Body of pancreas (tissue), 4 donors: ENCODE results near the gene SDR39U1. TPM values are rescaled to one million over a fixed set of nuclear protein-coding genes. Genes with fewer than 3 reads are reported as not detected.
"Not testable (repeated sequence)": the region's sequence is repeated elsewhere in the genome, so short reads cannot be mapped to it uniquely, and the experiment has no call there.

ENCODE experiments used
- ATAC-seq: fragments of 150-250 bp; one replicate; pipeline ENCODE4 v1.9.1; 2016
- DNase-seq, 4 donors: peaks; one replicate each; pipeline ENCODE4 v3.0.0-alpha.2; 2019
- H3K27ac ChIP-seq, 4 donors: fragments of 200-600 bp; sonication (generic); 1 replicate in 3 of 4; 2 replicates in 1 of 4; pipeline versions ENCODE4 v1.5.1 to v1.6.1; 2016 to 2019; ENCODE audit warnings: mild to moderate bottlenecking in 1 of 4, mixed read lengths in 1 of 4, moderate library complexity in 1 of 4
- H3K27me3 ChIP-seq, 2 donors: fragments of 200-600 bp; sonication (generic); one replicate each; pipeline ENCODE4 v1.6.0; 2016; ENCODE audit warnings: mild to moderate bottlenecking in 1 of 2
- H3K36me3 ChIP-seq, 2 donors: fragments of 200-600 bp; sonication (generic); replicated peaks in 1 of 2; 2 replicates each; pipeline ENCODE4 v1.5.1; 2016; ENCODE audit warnings: low read depth in 2 of 2; ENCODE audit not compliant: insufficient read depth in 1 of 2
- H3K4me1 ChIP-seq: fragments of 200-600 bp; sonication (generic); one replicate; pipeline ENCODE4 v1.6.0; 2016
- H3K4me3 ChIP-seq, 2 donors: fragments of 200-600 bp; sonication (generic); 1 replicate in 1 of 2; 2 replicates in 1 of 2; pipeline ENCODE4 v1.5.1; 2016 to 2019
- H3K9me3 ChIP-seq, 3 donors: fragments of 200-600 bp; sonication (generic); 1 replicate in 2 of 3; 2 replicates in 1 of 3; pipeline ENCODE4 v1.5.1; 2016
- CTCF ChIP-seq, 7 experiments: fragments of 450-650 bp in 4 of 7; fragments of 200-600 bp in 3 of 7; sonication (generic) in 3 of 7; IDR thresholded peaks; one replicate each; pipeline ENCODE4 v1.5.1; 2016 to 2019; ENCODE audit warnings: antibody characterized with exemption in 7 of 7
- POLR2A ChIP-seq, 3 donors: fragments of 450-650 bp; IDR thresholded peaks; one replicate each; pipeline ENCODE4 v1.6.1; 2016; ENCODE audit warnings: antibody characterized with exemption in 3 of 3, mild to moderate bottlenecking in 2 of 3
- WGBS, 2 donors: methylation state at CpG; one replicate each; pipeline ENCODE4 v1.1.5; 2017; 5-methylcytosine and 5-hydroxymethylcytosine counted together
- intact Hi-C: fragments of 100-400 bp; cut with DNase I; formaldehyde crosslinking; loops from one replicate; pipeline ENCODE4 v1.15.1; 2023
- total RNA-seq, 2 donors: library from RNA; depleted of rRNA; stranded (reverse); fragments of >200 nt; gene quantifications; one replicate each; pipeline ENCODE4 v1.1.0, GENCODE V29; 2016

The SDR39U1 gene
- total RNA-seq = 10 to 100 TPM; 34.8 to 63.6 TPM

GRCh38 chr14:24442240-24443052 is at the start of gene SDR39U1:
SDR39U1 (minus strand) TSS chr14:24442776; CDS start chr14:24442769, 7 bp downstream.
- 0% methylated on average over 34 to 52 of the region's 52 CpGs for WGBS, 2 donors
- peak in 2 of 7 experiments; percentile 7 to 13 for TF ChIP-seq CTCF (IDR thresholded peaks at IDR 0.05)
- peak; percentile 93 to 98 (median 98) for TF ChIP-seq POLR2A (IDR thresholded peaks at IDR 0.05)
- Histone ChIP-seq H3K36me3 (peaks cover 0 to 4% of the 10 kb centered on the region in 2 donors), H3K4me3 (peak within 1 kb of the TSS; percentile 30 to 73), H3K27me3 (no peaks in the 10 kb centered on the region), H3K27ac (peak within 1 kb of the TSS; percentile 95 to 99 (median 98)), H3K4me1 (peaks cover 31% of the 10 kb centered on the region), H3K9me3 (no peaks in the 10 kb centered on the region)
- DNase-seq = peak; percentile 97 to 99 (median 98)
- intact Hi-C loops = no loop called here
- ATAC-seq = peak; percentile 98

GRCh38 chr14:24491586-24492408 is 49.2 kb upstream of the SDR39U1 start:
- ATAC-seq, intact Hi-C loops, H3K4me1 ChIP-seq, H3K36me3 ChIP-seq, DNase-seq, H3K4me3 ChIP-seq, H3K9me3 ChIP-seq, H3K27ac ChIP-seq, H3K27me3 ChIP-seq: not testable (repeated sequence)
- WGBS, 2 donors = 67 to 74% methylated on average over 15 to 19 of the region's 19 CpGs

GRCh38 chr14:24483604-24484252 is 41.2 kb upstream of the SDR39U1 start:
- DNase-seq = no peak
- Histone ChIP-seq H3K4me3 (no peak overlapping the region), H3K9me3 (no peaks in the 10 kb centered on the region), H3K27ac (no peak overlapping the region), H3K4me1 (no peaks in the 10 kb centered on the region), H3K36me3 (no peaks in the 10 kb centered on the region), H3K27me3 (no peaks in the 10 kb centered on the region)
- TF ChIP-seq CTCF (IDR thresholded peaks at IDR 0.05) (no peak), POLR2A (IDR thresholded peaks at IDR 0.05) (no peak)
- no peak for ATAC-seq
- intact Hi-C loops = no loop called here
- WGBS, 2 donors = 52 to 56% methylated on average over 4 of the region's 4 CpGs

GRCh38 chr14:24482699-24483303 is 40.2 kb upstream of the SDR39U1 start:
- H3K36me3 ChIP-seq, intact Hi-C loops, DNase-seq, H3K27me3 ChIP-seq, ATAC-seq, H3K9me3 ChIP-seq, H3K4me1 ChIP-seq, H3K27ac ChIP-seq, H3K4me3 ChIP-seq: not testable (repeated sequence)
- 58 to 88% methylated on average over 2 of the region's 2 CpGs for WGBS, 2 donors

GRCh38 chr14:24481622-24482324 is 39.2 kb upstream of the SDR39U1 start:
- whole genome bisulfite sequencing, 2 donors = 48 to 61% methylated on average over 8 to 23 of the region's 23 CpGs

GRCh38 chr14:24479999-24480398 is 37.4 kb upstream of the SDR39U1 start:
- H3K36me3 ChIP-seq, H3K4me1 ChIP-seq, intact Hi-C loops, H3K9me3 ChIP-seq, DNase-seq, H3K27ac ChIP-seq, ATAC-seq, H3K4me3 ChIP-seq, H3K27me3 ChIP-seq: not testable (repeated sequence)
- 0% methylated on average over 1 of the region's 1 CpG for WGBS, 2 donors

More at GRCh38 chr14:24481622-24482324, 39.2 kb upstream of the SDR39U1 start:
- H3K4me3 ChIP-seq = no peak overlapping the region
- H3K27me3 ChIP-seq = no peaks in the 10 kb centered on the region
- H3K4me1 ChIP-seq = no peaks in the 10 kb centered on the region
- ATAC-seq (peak; percentile 59), DNase-seq (peak in 3 of 4 donors; percentile 6 to 34 (median 18))
- H3K27ac ChIP-seq = no peak overlapping the region
- no peaks in the 10 kb centered on the region for H3K9me3 ChIP-seq
- H3K36me3 ChIP-seq = no peaks in the 10 kb centered on the region
- intact Hi-C loops = no loop called here
- TF ChIP-seq POLR2A (IDR thresholded peaks at IDR 0.05) (no peak), CTCF (IDR thresholded peaks at IDR 0.05) (peak in 5 of 7 experiments; percentile 13 to 45 (median 31))
